HG03575 (cell line): ENCODE results near the gene TPO.

Experiments used
- ATAC-seq: cut with Tn5 transposase; IDR thresholded peaks from one replicate; pipeline ENCODE4 v1.9.1; 2021; ENCODE audit not compliant: unreplicated experiment, insufficient number of reproducible peaks, low FRiP score; ENCODE audit errors: extremely low read depth

Gene TPO

GRCh38 chr2:1541819-1542475 is 128.7 kb downstream of the TPO start:
- no peak for ATAC-seq

GRCh38 chr2:1542971-1543370 is 129.7 kb downstream of the TPO start:
- no peak for ATAC-seq

DNA sequence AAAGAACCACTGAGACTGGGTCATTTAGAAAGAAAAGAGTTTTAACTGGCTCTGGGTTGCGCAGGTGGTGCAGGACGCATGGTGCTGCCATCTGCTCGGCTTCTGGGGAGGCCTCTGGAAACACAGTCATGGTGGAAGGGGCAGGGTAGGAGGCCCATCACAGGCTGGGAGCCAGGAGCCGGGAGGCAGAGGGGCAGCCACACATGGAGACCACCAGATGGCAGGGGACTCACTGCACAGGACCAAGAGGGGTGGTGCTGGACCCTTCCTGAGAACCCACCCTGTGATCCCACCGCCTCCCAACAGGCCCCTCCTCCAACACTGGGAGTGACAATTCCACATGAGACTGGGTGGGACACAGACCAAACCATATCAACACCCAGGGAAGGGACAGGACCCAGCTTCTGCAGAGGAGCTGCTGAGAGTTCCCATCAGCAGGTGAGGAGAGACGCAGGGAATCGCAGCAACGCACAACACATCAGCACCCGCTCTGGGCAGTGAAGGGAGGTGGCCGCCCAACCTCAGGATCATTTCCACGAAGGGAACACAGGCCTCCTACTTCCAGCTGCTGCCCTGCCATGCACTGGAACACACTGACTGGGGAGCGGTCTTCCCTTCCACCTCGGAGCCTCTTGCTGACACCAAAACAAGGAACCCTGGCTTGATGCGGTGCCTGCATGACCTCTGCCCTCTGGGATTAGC is 130.7 kb downstream of the TPO start:
- ATAC-seq, result no peak

GRCh38 chr2:1544478-1545069 is 131.3 kb downstream of the TPO start:
- no peak for ATAC-seq

- ATAC-seq, result no peak
Measured at GRCh38 chr2:1546023-1546591, 132.8 kb downstream of the TPO start.

- ATAC-seq, result no peak
Measured at GRCh38 chr2:1546901-1547300, 133.6 kb downstream of the TPO start.

GRCh38 chr2:1548910-1549673 is 135.8 kb downstream of the TPO start:
- ATAC-seq, result no peak

- no peak for ATAC-seq
Measured at GRCh38 chr2:1550076-1550475, 136.8 kb downstream of the TPO start.

DNA sequence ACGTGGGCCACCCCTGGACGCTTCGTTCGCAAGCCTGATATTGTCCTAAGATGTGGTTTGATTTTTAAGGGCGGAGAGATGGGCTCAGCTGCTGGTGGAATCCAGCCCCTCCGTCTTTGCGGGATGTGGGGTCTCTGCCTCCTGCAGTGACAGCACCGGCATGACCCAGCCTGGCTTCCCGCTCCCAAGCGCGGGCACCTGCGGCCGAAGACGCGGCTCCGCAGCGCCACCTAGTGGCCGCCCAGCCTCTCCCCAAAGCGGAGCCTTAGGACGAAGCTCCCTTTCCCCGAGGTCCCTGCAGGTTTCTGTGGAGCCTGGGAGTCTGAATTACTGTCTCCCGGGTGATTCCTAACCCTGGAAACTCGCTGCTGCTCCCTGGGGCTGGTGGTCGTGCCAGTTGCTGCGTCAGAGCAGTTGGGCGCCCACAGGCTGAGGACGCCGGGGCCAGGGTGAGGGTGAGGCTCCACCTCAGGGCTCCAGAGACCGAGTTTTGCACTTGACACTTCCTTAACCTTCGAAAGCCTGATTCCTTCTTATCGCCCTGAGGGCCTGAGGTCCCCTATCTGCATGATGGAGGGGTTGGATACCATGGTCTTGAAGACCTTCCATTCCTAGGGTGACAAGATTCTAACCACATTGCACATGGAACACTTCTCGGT is 137.5 kb downstream of the TPO start:
- ATAC-seq, result no peak

DNA sequence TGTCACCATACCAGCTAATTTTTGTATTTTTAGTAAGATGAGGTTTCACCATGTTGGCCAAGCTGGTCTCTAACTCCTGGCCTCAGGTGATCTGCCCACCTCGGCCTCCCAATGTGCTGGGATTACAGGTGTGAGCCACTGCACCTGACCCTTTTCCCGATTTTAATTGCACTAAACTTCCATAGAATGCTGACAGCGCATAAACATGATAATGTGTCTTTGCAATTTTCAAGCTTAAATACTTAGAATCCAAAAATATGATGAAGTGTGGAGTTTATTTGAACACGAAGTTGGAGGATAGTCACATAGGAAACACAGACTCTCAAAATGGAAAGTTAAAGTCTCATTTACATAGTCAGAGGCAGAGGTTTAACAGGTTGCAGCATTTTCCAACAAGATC is 138.6 kb downstream of the TPO start:
- no peak for ATAC-seq

GRCh38 chr2:1552611-1553010 is 139.3 kb downstream of the TPO start:
- no peak for ATAC-seq

- no peak for ATAC-seq
Measured at GRCh38 chr2:1553671-1554295, 140.5 kb downstream of the TPO start.

GRCh38 chr2:1556286-1556685 is 143.0 kb downstream of the TPO start:
- no peak for ATAC-seq

DNA sequence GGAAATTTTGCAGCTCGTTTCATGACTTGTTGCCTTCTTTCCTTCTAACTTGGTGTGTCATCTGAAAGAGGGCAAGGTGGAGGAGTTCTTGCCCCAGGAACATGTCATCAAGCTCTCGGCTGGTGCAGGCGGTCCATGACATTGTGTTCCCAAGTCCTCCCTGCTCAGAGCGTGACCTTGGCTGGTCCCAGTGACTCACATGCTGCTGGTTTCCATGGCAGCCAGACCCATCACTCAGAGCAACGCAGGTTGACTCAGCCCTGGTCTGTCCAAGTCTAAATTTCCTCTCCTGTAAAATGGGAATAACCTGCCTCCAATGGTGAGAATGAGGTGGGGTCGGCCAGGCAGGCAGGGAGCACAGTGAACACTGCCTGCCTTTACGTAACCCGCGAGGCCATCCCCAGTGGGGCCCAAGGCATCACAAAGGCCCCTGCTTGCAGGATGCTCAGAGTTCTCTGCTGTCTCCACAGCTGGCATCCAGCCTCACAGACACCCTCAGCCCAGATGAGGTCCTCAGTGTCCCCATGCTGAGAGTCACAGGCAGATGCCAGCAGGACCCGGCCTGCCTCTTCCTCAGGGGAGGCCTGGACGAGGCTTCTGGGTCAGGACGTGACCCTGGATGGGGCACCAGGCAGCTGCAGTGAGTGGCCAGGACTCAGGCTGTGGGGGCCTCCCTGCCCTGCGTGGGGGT is 143.7 kb downstream of the TPO start:
- no peak for ATAC-seq

- no peak for ATAC-seq
Measured at GRCh38 chr2:1557467-1557820, 144.2 kb downstream of the TPO start.

- no peak for ATAC-seq
Measured at GRCh38 chr2:1559589-1560175, 146.4 kb downstream of the TPO start.

DNA sequence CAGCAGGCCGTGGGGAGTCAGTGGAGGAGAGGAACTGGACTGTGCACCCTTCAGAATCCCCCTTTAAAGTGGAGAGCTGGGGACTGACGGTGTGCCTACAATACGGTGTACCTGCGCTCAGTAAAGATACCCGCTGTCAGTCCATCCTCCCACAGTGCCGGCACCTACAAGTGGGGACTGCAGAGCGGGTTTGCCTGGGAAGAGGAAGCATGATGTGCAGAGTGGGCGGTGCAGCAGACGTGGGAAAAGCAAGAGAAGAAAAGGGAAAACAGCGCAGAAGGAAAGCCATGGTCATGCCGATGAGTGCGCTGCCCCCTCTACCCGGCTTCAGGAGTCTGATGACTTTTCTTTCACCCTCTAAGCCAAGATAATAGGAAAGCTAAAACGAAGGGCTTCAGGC is 148.0 kb downstream of the TPO start:
- no peak for ATAC-seq
